Right atrium auricular region (tissue), 2 donors: ENCODE results near the gene SPCS1. TPM values are rescaled to one million over a fixed set of nuclear protein-coding genes. Genes with fewer than 3 reads are reported as not detected.
"Not testable (repeated sequence)": the region's sequence is repeated elsewhere in the genome, so short reads cannot be mapped to it uniquely, and the experiment has no call there.

ENCODE experiments used
- DNase-seq: peaks from one replicate; pipeline ENCODE4 v3.0.0-alpha.2; 2019; ENCODE audit warnings: low spot score
- H3K27ac ChIP-seq, 2 donors: fragments of 200-600 bp; sonication (generic); 1 replicate in 1 of 2; 2 replicates in 1 of 2; pipeline ENCODE4 v1.5.1; 2016 to 2019
- H3K27me3 ChIP-seq, 2 donors: fragments of 200-600 bp; sonication (generic); one replicate each; pipeline versions ENCODE4 v1.5.1 to v1.6.0; 2017 to 2019
- H3K36me3 ChIP-seq: fragments of 200-600 bp; sonication (generic); one replicate; pipeline ENCODE4 v1.5.1; 2016
- H3K4me1 ChIP-seq, 2 donors: fragments of 200-600 bp; sonication (generic); one replicate each; pipeline versions ENCODE4 v1.5.1 to v1.6.0; 2017 to 2019
- H3K4me3 ChIP-seq, 2 donors: fragments of 200-600 bp; sonication (generic); 1 replicate in 1 of 2; 2 replicates in 1 of 2; pipeline ENCODE4 v1.5.1; 2017 to 2019; ENCODE audit warnings: mild to moderate bottlenecking in 1 of 2, moderate library complexity in 1 of 2
- H3K9me3 ChIP-seq, 2 donors: fragments of 200-600 bp; sonication (generic); one replicate each; pipeline ENCODE4 v1.5.1; 2019
- total RNA-seq, 2 donors: library from RNA; depleted of rRNA; stranded (reverse); fragments of >200 nt; gene quantifications; one replicate each; pipeline ENCODE4 v1.1.0, GENCODE V29; 2016
- TF ChIP-seq, protein P1 (sequence below), 2 donors: fragments of 200-600 bp; sonication (generic); IDR thresholded peaks; one replicate each; pipeline ENCODE4 v1.5.1; 2019; ENCODE audit warnings: antibody characterized with exemption in 2 of 2

SPCS1 gene
- 100 to 1,000 TPM; 138 to 328 TPM for total RNA-seq

DNA sequence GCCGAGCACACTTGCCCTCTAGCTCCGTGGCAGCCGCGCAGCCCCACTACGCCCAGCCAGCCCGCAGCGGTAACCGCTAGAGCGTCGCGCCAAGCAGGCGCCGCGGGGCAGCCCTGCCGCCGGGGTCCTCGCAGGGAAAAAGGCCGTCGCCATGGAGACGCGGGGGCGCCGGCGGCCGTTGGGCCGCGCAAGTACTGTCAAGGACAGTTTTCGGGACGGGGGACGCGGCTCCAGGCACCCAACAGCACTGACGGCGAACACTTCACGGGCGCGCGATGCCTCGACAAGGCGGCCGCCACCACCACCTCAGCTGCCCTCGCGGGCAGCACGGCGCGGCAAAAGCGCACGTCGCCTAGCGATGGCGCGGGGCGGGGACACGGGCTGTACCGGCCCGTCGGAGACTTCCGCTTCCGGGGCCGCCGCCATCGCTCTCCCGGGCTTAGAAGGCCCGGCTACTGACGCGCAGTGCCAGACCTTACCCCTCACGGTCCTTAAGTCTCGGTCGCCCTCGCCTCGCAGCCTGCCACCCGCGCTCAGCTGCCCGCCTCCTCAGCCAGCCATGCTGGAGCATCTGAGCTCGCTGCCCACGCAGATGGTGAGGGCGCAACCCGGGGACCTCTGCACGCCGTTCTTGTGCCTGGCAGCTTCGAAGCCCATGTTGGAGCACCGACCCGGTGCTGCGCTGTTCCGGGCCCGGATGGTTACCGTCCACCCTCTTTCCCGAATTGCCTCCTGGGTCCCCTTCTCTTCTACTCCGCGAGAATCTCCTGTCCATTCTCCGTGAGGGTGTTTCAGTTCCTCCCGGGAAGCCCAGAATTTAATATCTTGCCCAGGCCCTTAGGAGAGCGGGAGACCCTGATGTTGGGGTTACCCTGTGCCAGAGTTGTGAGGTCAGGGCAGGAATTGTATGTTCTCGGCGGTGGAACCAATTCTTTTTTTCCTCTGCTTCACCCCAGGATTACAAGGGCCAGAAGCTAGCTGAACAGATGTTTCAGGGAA is at the start of gene SPCS1, which contains the start of gene GLT8D1:
TSS of gene SPCS1 (plus strand) at position 419 of the 999 bp plus-strand sequence. CDS start at position 560, 141 bp downstream.
TSS of gene GLT8D1 (minus strand) at position 104 of the 999 bp plus-strand sequence. CDS start 5,331 bp downstream, outside the sequence.
- Histone ChIP-seq H3K27ac (peak within 1 kb of the TSS; percentile 81 to 92), H3K36me3 (peaks cover 21% of the 10 kb centered on the region), H3K9me3 (no peaks in the 10 kb centered on the region), H3K4me1 (peaks cover 0 to 36% of the 10 kb centered on the region in 2 donors), H3K27me3 (no peaks in the 10 kb centered on the region), H3K4me3 (peak within 1 kb of the TSS; percentile 76 to 94)
- TF ChIP-seq, protein P1, sequence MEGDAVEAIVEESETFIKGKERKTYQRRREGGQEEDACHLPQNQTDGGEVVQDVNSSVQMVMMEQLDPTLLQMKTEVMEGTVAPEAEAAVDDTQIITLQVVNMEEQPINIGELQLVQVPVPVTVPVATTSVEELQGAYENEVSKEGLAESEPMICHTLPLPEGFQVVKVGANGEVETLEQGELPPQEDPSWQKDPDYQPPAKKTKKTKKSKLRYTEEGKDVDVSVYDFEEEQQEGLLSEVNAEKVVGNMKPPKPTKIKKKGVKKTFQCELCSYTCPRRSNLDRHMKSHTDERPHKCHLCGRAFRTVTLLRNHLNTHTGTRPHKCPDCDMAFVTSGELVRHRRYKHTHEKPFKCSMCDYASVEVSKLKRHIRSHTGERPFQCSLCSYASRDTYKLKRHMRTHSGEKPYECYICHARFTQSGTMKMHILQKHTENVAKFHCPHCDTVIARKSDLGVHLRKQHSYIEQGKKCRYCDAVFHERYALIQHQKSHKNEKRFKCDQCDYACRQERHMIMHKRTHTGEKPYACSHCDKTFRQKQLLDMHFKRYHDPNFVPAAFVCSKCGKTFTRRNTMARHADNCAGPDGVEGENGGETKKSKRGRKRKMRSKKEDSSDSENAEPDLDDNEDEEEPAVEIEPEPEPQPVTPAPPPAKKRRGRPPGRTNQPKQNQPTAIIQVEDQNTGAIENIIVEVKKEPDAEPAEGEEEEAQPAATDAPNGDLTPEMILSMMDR (IDR thresholded peaks at IDR 0.05) = no peak
- DNase-seq = peak; percentile 73

DNA sequence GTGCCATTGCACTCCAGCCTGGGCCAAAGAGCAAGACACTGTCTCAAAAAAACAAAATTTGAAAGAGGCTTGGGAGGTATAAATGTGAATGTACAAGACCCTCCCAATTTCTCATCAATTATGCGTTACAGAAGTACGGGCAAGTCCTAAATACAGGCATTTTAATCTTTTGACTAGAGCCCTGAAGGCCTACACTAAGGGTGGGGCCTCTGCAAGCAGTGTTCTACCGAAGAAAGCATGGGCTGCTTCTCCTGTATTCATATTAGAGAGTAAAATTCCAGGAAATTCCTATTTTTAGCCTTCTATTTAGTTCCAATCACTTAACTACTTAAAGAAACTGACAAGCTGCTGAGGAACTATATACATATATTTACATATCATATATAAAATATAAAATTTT is 45.9 kb upstream of the SPCS1 start:
- no peak for DNase-seq
- no peaks in the 10 kb centered on the region for H3K9me3 ChIP-seq
- peaks cover 76% of the 10 kb centered on the region for H3K36me3 ChIP-seq
- H3K4me1 ChIP-seq = no peaks in the 10 kb centered on the region
- no peak overlapping the region for H3K27ac ChIP-seq
- no peaks in the 10 kb centered on the region for H3K27me3 ChIP-seq
- H3K4me3 ChIP-seq = no peak overlapping the region
- TF ChIP-seq, protein P1 (IDR thresholded peaks at IDR 0.05) = no peak

DNA sequence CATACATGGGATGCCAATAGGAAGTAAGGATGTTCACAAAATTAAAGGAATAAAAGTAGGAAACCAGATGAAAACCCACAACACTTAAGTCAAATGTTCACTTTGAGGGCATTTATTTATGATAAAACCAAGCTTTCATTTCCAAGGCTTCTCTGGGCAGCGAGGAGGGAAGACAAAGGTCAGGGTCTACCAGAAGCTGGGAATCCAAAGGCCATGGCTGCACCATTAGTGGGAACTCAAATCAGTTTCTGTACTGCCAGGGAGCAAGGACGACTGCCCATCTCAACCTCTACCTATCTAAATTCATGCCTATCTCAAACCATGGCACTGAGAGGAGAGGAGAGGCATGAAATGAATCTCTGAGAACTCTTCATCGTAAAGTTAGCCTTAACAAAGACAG is 42.8 kb upstream of the SPCS1 start:
- Histone ChIP-seq H3K9me3 (no peaks in the 10 kb centered on the region), H3K36me3 (peaks cover 68% of the 10 kb centered on the region), H3K4me1 (no peaks in the 10 kb centered on the region), H3K27ac (no peak overlapping the region), H3K27me3 (no peaks in the 10 kb centered on the region), H3K4me3 (no peak overlapping the region)
- TF ChIP-seq, protein P1 (IDR thresholded peaks at IDR 0.05) = no peak
- DNase-seq = no peak

DNA sequence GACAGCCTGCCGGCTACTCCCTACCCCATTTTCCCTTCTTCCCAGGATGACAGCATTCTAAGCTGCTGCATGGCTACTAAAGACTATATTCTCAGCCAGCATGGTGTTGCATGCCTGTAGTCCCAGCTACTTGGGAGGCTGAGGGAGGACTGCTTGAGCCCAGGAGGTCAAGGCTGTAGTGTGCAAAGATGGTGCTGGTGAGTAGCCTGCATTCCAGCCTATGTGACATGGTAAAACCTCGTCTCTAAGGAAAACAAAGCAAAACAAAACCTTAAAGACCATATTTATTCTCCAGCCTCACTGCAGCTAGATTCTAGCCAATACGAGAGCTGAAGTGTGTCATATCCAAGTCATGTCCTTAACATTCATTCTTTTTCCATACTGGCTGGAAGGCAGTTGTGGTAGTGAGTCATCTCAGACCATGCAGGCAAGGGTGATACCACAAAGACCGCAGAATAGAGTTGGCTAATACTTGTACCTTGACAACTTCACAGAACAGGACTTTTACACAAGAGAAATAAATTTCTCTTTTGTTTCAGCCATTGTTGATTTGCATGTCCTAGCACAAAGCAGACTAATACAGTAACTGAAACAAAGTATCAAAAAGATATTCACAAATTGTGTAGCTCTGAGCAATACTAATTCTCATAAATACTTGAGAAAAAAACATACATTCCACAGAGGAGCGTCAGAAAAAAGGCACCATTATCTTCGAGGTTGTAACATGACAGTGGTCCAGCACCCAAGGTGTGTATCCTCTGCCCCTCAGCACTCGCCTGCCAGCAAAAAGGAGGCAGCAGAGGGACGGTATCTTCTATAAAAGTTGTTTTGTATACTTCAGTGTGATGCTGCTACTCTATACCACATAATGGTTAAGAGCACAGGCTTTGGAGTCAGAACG is 35.0 kb upstream of the SPCS1 start:
- Histone ChIP-seq H3K27ac (peak overlapping the region; percentile 12 to 55), H3K36me3 (peaks cover 48% of the 10 kb centered on the region), H3K4me3 (no peak overlapping the region), H3K9me3 (no peaks in the 10 kb centered on the region), H3K27me3 (no peaks in the 10 kb centered on the region), H3K4me1 (peaks cover 0 to 17% of the 10 kb centered on the region in 2 donors)
- peak; percentile 61 for DNase-seq
- TF ChIP-seq, protein P1 (IDR thresholded peaks at IDR 0.05) = no peak

DNA sequence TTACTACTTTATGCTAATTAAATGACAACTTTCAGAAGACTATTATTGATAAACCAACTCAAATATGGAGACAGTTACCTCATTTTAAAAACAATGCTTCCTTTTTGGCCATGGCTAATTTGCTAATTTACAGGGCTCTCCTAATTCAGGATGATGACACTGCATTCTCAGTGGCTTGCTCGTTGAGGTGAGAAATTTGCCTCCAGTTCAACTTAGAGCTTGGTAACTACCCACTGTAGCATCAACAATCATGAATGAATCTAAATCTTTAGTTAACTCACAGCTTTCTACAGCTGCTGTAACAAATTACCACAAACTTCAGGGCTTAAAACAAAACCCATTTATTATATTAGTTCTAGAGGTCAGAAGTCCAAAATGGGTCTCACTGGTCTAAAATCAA is 34.2 kb upstream of the SPCS1 start:
- Histone ChIP-seq H3K4me3 (no peak overlapping the region), H3K27ac (peak overlapping the region in 1 of 2 donors; percentile 55), H3K4me1 (peaks cover 0 to 17% of the 10 kb centered on the region in 2 donors), H3K9me3 (no peaks in the 10 kb centered on the region), H3K36me3 (peaks cover 46% of the 10 kb centered on the region), H3K27me3 (no peaks in the 10 kb centered on the region)
- TF ChIP-seq, protein P1 (IDR thresholded peaks at IDR 0.05) = no peak
- DNase-seq = no peak

DNA sequence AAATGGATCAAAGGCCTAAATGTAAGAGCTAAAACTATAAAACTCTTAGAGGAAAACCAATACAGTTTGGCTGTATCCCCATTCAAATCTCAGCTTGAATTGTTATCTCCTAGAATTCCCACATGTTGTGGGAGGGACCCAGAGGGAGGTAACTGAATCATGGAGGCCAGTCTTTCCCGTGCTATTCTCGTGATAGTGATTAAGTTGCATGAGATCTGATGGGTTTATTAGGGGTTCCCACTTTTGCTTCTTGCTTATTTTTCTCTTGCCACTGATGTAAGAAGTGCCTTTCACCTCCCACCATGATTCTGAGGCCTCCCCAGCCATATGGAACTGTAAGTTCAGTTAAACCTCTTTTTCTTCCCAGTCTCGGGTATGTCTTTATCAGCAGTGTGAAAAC is 29.7 kb upstream of the SPCS1 start:
- not testable (repeated sequence) for H3K4me3 ChIP-seq, H3K27ac ChIP-seq, H3K27me3 ChIP-seq, H3K9me3 ChIP-seq, DNase-seq
- Histone ChIP-seq H3K4me1 (peaks cover 0 to 16% of the 10 kb centered on the region in 2 donors), H3K36me3 (peaks cover 50% of the 10 kb centered on the region)
